Mesothelial cell of epicardium (in vitro differentiated cells): ENCODE results near the gene CLCN7. TPM values are rescaled to one million over a fixed set of nuclear protein-coding genes. Genes with fewer than 3 reads are reported as not detected.

Experiments used
- DNase-seq, 2 experiments: peaks; one replicate each; pipeline ENCODE4 v3.0.0; 2021; ENCODE audit warnings: low spot score in 2 of 2; ENCODE audit not compliant: unreplicated experiment in 2 of 2
- H3K27ac Mint-ChIP-seq: 2 replicates; pipeline ENCODE4 v1.8.0; 2021; ENCODE audit warnings: mixed read lengths
- H3K27me3 Mint-ChIP-seq: 2 replicates; pipeline ENCODE4 v1.8.0; 2021; ENCODE audit warnings: low read depth, mixed read lengths
- H3K36me3 Mint-ChIP-seq: 2 replicates; pipeline ENCODE4 v1.8.0; 2021; ENCODE audit warnings: mixed read lengths
- H3K4me1 Mint-ChIP-seq: 2 replicates; pipeline ENCODE4 v1.8.0; 2021; ENCODE audit warnings: mixed read lengths
- H3K4me3 Mint-ChIP-seq: 2 replicates; pipeline ENCODE4 v1.8.0; 2021; ENCODE audit warnings: mild to moderate bottlenecking, moderate library complexity, mixed read lengths
- H3K9me3 Mint-ChIP-seq: 2 replicates; pipeline ENCODE4 v1.8.0; 2021; ENCODE audit warnings: mixed read lengths
- CTCF ChIP-seq: fragments of 200-600 bp; sonication (generic); IDR thresholded peaks from one replicate; pipeline ENCODE4 v1.5.0; 2021; ENCODE audit warnings: antibody characterized with exemption; ENCODE audit not compliant: unreplicated experiment
- total RNA-seq: library from RNA; stranded (reverse); gene quantifications from 3 replicates; pipeline ENCODE4 v1.2.1, GENCODE V29; 2021

CLCN7 gene
- total RNA-seq, 1 donor from 2014 or later, result 94.6 TPM

- no peaks in the 10 kb centered on the region for H3K27me3 Mint-ChIP-seq
- peaks cover 8% of the 10 kb centered on the region for H3K9me3 Mint-ChIP-seq
- no peaks in the 10 kb centered on the region for H3K4me1 Mint-ChIP-seq
- no peak for TF ChIP-seq CTCF
- no peak overlapping the region for H3K4me3 Mint-ChIP-seq
- no peak overlapping the region for H3K27ac Mint-ChIP-seq
- peaks cover 34% of the 10 kb centered on the region for H3K36me3 Mint-ChIP-seq
- no peak for DNase-seq
Observed at GRCh38 chr16:1510272-1510671, 35.4 kb upstream of the CLCN7 start.

GRCh38 chr16:1509307-1510221, 34.7 kb upstream of the CLCN7 start:
- DNase-seq, result no peak
- H3K4me3 Mint-ChIP-seq, result no peak overlapping the region

GRCh38 chr16:1508494-1509187, 33.8 kb upstream of the CLCN7 start:
- no peak overlapping the region for H3K27ac Mint-ChIP-seq
- no peaks in the 10 kb centered on the region for H3K27me3 Mint-ChIP-seq
- no peak for DNase-seq
- peaks cover 25% of the 10 kb centered on the region for H3K36me3 Mint-ChIP-seq
- no peak for TF ChIP-seq CTCF
- H3K4me3 Mint-ChIP-seq, result no peak overlapping the region
- H3K4me1 Mint-ChIP-seq, result no peaks in the 10 kb centered on the region
- H3K9me3 Mint-ChIP-seq, result no peaks in the 10 kb centered on the region

More at GRCh38 chr16:1509307-1510221, 34.7 kb upstream of the CLCN7 start:
- Mint-ChIP-seq H3K4me1 (no peaks in the 10 kb centered on the region), H3K36me3 (peaks cover 28% of the 10 kb centered on the region), H3K27ac (no peak overlapping the region), H3K27me3 (no peaks in the 10 kb centered on the region), H3K9me3 (peaks cover 2% of the 10 kb centered on the region)
- TF ChIP-seq CTCF, result no peak

GRCh38 chr16:1506494-1507213, 31.8 kb upstream of the CLCN7 start:
- Mint-ChIP-seq H3K4me1 (no peaks in the 10 kb centered on the region), H3K4me3 (no peak overlapping the region), H3K36me3 (peaks cover 25% of the 10 kb centered on the region), H3K27ac (no peak overlapping the region), H3K27me3 (no peaks in the 10 kb centered on the region), H3K9me3 (no peaks in the 10 kb centered on the region)
- TF ChIP-seq CTCF, result no peak
- no peak for DNase-seq

GRCh38 chr16:1505912-1506311, 31.1 kb upstream of the CLCN7 start:
- peaks cover 20% of the 10 kb centered on the region for H3K36me3 Mint-ChIP-seq
- TF ChIP-seq CTCF, result no peak
- no peaks in the 10 kb centered on the region for H3K9me3 Mint-ChIP-seq
- no peaks in the 10 kb centered on the region for H3K4me1 Mint-ChIP-seq
- H3K27me3 Mint-ChIP-seq, result no peaks in the 10 kb centered on the region
- no peak overlapping the region for H3K27ac Mint-ChIP-seq
- no peak for DNase-seq
- no peak overlapping the region for H3K4me3 Mint-ChIP-seq
